Panc1 (cell line): ENCODE data around the gene DDX4.
"Not testable (repeated sequence)": the region's sequence is repeated elsewhere in the genome, so short reads cannot be mapped to it uniquely, and the experiment has no call there.

ENCODE experiments used
- POLR2AphosphoS5 ChIP-seq: IDR thresholded peaks from 2 replicates; pipeline ENCODE4 v1.6.1; 2012; ENCODE audit warnings: mild to moderate bottlenecking, low read depth, low read length, moderate library complexity
- SIN3A ChIP-seq: IDR thresholded peaks from 2 replicates; pipeline ENCODE4 v1.6.1; 2012; ENCODE audit warnings: low read depth, mild to moderate bottlenecking, low read length, moderate library complexity, borderline replicate concordance; ENCODE audit not compliant: insufficient read depth
- TF ChIP-seq, protein P1 (sequence below): fragments of 450-650 bp; IDR thresholded peaks from 2 replicates; pipeline ENCODE4 v1.5.1; 2017; ENCODE audit warnings: mild to moderate bottlenecking

DNA sequence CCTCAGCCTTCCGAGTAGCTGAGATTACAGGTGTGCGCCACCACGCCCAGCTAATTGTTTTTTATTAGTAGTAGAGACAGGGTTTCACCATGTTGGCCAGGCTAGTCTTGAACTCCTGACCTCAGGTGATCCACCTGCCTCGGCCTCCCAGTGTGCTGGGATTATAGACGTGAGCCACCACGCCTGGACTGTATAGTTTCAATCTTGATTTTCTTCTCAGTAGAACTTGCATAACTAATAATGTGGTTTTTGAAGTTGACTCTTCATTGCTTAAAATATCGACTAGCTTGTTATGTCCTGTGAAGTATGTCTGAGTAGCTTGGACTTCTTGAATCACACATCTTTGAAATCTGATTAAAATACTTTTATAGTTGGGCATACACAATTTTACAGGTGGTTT is 23.9 kb downstream of the DDX4 start:
- TF ChIP-seq, protein P1, sequence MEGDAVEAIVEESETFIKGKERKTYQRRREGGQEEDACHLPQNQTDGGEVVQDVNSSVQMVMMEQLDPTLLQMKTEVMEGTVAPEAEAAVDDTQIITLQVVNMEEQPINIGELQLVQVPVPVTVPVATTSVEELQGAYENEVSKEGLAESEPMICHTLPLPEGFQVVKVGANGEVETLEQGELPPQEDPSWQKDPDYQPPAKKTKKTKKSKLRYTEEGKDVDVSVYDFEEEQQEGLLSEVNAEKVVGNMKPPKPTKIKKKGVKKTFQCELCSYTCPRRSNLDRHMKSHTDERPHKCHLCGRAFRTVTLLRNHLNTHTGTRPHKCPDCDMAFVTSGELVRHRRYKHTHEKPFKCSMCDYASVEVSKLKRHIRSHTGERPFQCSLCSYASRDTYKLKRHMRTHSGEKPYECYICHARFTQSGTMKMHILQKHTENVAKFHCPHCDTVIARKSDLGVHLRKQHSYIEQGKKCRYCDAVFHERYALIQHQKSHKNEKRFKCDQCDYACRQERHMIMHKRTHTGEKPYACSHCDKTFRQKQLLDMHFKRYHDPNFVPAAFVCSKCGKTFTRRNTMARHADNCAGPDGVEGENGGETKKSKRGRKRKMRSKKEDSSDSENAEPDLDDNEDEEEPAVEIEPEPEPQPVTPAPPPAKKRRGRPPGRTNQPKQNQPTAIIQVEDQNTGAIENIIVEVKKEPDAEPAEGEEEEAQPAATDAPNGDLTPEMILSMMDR, result not testable (repeated sequence)
- TF ChIP-seq POLR2AphosphoS5, SIN3A: not testable (repeated sequence)
